ENCODE results near the gene AKAP6.

The AKAP6 gene

GRCh38 chr14:32430326-32430725 is 101.2 kb downstream of the AKAP6 start:
- no peak overlapping the region for H3K4me3 ChIP-seq (ENCODE audit: low read depth, low read length)
- TF ChIP-seq, protein P1, sequence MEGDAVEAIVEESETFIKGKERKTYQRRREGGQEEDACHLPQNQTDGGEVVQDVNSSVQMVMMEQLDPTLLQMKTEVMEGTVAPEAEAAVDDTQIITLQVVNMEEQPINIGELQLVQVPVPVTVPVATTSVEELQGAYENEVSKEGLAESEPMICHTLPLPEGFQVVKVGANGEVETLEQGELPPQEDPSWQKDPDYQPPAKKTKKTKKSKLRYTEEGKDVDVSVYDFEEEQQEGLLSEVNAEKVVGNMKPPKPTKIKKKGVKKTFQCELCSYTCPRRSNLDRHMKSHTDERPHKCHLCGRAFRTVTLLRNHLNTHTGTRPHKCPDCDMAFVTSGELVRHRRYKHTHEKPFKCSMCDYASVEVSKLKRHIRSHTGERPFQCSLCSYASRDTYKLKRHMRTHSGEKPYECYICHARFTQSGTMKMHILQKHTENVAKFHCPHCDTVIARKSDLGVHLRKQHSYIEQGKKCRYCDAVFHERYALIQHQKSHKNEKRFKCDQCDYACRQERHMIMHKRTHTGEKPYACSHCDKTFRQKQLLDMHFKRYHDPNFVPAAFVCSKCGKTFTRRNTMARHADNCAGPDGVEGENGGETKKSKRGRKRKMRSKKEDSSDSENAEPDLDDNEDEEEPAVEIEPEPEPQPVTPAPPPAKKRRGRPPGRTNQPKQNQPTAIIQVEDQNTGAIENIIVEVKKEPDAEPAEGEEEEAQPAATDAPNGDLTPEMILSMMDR (IDR thresholded peaks at IDR 0.05; ENCODE audit: low read depth, low read length): no peak

- no peak overlapping the region for H3K4me3 ChIP-seq (ENCODE audit: low read depth, low read length)
- TF ChIP-seq, protein P1 (IDR thresholded peaks at IDR 0.05; ENCODE audit: low read depth, low read length): no peak
Observed at GRCh38 chr14:32432813-32433538, 103.9 kb downstream of the AKAP6 start.

DNA sequence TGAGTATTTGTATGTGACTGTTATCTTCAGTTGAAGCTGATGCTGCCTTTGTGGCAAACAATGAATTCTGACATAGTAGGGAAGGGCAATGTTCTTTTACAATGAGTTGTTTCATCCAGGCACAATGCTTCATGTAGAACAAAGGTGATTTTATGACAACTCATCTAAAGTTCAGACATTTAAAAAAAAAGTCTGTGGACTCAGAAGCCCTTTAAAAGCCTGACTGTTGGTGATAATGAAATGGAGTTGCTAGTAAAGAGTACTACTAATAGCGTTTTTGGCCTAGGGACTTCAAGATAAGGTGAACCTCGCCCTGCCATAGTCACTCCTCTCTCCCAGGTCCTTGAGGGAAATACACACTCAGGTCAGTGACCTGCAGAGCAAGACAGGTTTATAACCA is 105.1 kb downstream of the AKAP6 start:
- TF ChIP-seq, protein P1 (IDR thresholded peaks at IDR 0.05; ENCODE audit: low read depth, low read length): no peak

GRCh38 chr14:32434880-32435279 is 105.8 kb downstream of the AKAP6 start:
- H3K4me3 ChIP-seq (ENCODE audit: low read depth, low read length): no peak overlapping the region
- TF ChIP-seq, protein P1 (IDR thresholded peaks at IDR 0.05; ENCODE audit: low read depth, low read length): no peak

More for the DNA sequence above, 105.1 kb downstream of the AKAP6 start:
- H3K4me3 ChIP-seq (ENCODE audit: low read depth, low read length): no peak overlapping the region

GRCh38 chr14:32435411-32435810 is 106.3 kb downstream of the AKAP6 start:
- no peak overlapping the region for H3K4me3 ChIP-seq (ENCODE audit: low read depth, low read length)
- TF ChIP-seq, protein P1 (IDR thresholded peaks at IDR 0.05; ENCODE audit: low read depth, low read length): no peak

GRCh38 chr14:32436993-32437392 is 107.9 kb downstream of the AKAP6 start:
- H3K4me3 ChIP-seq (ENCODE audit: low read depth, low read length): no peak overlapping the region
- TF ChIP-seq, protein P1 (IDR thresholded peaks at IDR 0.05; ENCODE audit: low read depth, low read length): no peak

- TF ChIP-seq, protein P1 (IDR thresholded peaks at IDR 0.05; ENCODE audit: low read depth, low read length): no peak
- H3K4me3 ChIP-seq (ENCODE audit: low read depth, low read length): no peak overlapping the region
Observed at GRCh38 chr14:32438517-32438916, 109.4 kb downstream of the AKAP6 start.
